HCT116 (cell line): ENCODE measurements around the gene TBCD. TPM values are rescaled to one million over a fixed set of nuclear protein-coding genes. Genes with fewer than 3 reads are reported as not detected.

Source experiments
- ATAC-seq: fragments of 200-7000 bp; cut with Tn5 transposase; 2 replicates; pipeline ENCODE4 v1.9.1; 2020; ENCODE audit warnings: mild to moderate bottlenecking, moderate library complexity
- BruUV-seq: library from RNA; stranded (reverse); fragments of 400-500 nt; replicated peaks from 2 replicates; lab custom pipeline; 2021; lab: Mats Ljungman, UMichigan
- CTCF ChIA-PET: fragments of 300-600 bp; sonication (Branson Sonifier 250); formaldehyde crosslinking; loops from one replicate; lab custom pipeline; 2021; ENCODE audit warnings: antibody characterized with exemption; lab: Charles Lee
- POLR2A ChIA-PET: fragments of 300-600, 350-600 bp; sonication (Branson Sonifier 250); formaldehyde crosslinking; loops from one replicate; lab custom pipeline; 2021; ENCODE audit warnings: antibody characterized with exemption; lab: Charles Lee
- RAD21 ChIA-PET, 2 experiments: fragments of 300-600 bp; sonication (Branson Sonifier 250); formaldehyde crosslinking; loops; one replicate each; lab custom pipeline; 2023; ENCODE audit warnings: low total read pairs in 2 of 2; ENCODE audit not compliant: uncharacterized antibody in 2 of 2, unreplicated experiment in 2 of 2, low non-redundant PET in 1 of 2; lab: Charles Lee
- DNase-seq: peaks from one replicate; pipeline ENCODE4 v3.0.0-alpha.2; 2010; ENCODE audit warnings: low read depth, low spot score
- H2AFZ ChIP-seq: fragments of 200-600 bp; shearing (Covaris generic), sonication (generic); 2 replicates; pipeline ENCODE4 v1.6.1; 2017; ENCODE audit warnings: low read depth, mixed run types, mixed read lengths, antibody characterized with exemption, low read length; ENCODE audit not compliant: poor library complexity, severe bottlenecking
- H3K27ac ChIP-seq: 2 replicates; pipeline ENCODE4 v1.5.1; 2012; ENCODE audit warnings: low read depth, low read length
- H3K27me3 ChIP-seq: fragments of 200-600 bp; sonication (generic); 2 replicates; pipeline ENCODE4 v1.6.1; 2016; ENCODE audit warnings: mixed run types, low read length, mixed read lengths; ENCODE audit not compliant: insufficient read depth
- H3K36me3 ChIP-seq, 2 experiments: fragments of 200-500 bp in 1 of 2; fragments of 200-600 bp in 1 of 2; sonication (Bioruptor generic) in 1 of 2; sonication (generic) in 1 of 2; 2 replicates each; pipeline versions ENCODE4 v1.5.1 to v1.6.1; 2014 to 2016; ENCODE audit warnings: low read length in 2 of 2, inconsistent platforms in 1 of 2, mixed read lengths in 1 of 2, mixed run types in 1 of 2; ENCODE audit not compliant: insufficient read depth in 2 of 2, control insufficient read depth in 1 of 2
- H3K4me1 ChIP-seq, 2 experiments: fragments of 200-600 bp in 1 of 2; sonication (generic) in 1 of 2; 2 replicates each; pipeline versions ENCODE4 v1.5.1 to v1.6.1; 2012 to 2017; ENCODE audit warnings: low read length in 2 of 2, inconsistent platforms in 1 of 2, mild to moderate bottlenecking in 1 of 2, mixed read lengths in 1 of 2, mixed run types in 1 of 2, moderate library complexity in 1 of 2; ENCODE audit not compliant: insufficient read depth in 2 of 2, control insufficient read depth in 1 of 2
- H3K4me2 ChIP-seq: fragments of 200-600 bp; sonication (generic); 2 replicates; pipeline ENCODE4 v1.6.1; 2017; ENCODE audit warnings: mixed run types, low read length, mixed read lengths
- H3K4me3 ChIP-seq, 2 experiments: fragments of 200-600 bp in 1 of 2; sonication (generic) in 1 of 2; replicated peaks in 1 of 2; 2 replicates each; pipeline ENCODE4 v1.5.1; 2011 to 2016; ENCODE audit warnings: low read length in 2 of 2, control low read depth in 1 of 2, low read depth in 1 of 2, mild to moderate bottlenecking in 1 of 2, mixed read lengths in 1 of 2, mixed run types in 1 of 2
- H3K79me2 ChIP-seq: fragments of 200-600 bp; sonication (generic); 2 replicates; pipeline ENCODE4 v1.6.1; 2017; ENCODE audit warnings: mild to moderate bottlenecking, mixed run types, low read length, moderate library complexity, mixed read lengths; ENCODE audit not compliant: insufficient read depth
- H3K9ac ChIP-seq: fragments of 200-600 bp; sonication (generic); 2 replicates; pipeline ENCODE4 v1.6.1; 2016; ENCODE audit warnings: low read length, mixed read lengths
- H3K9me2 ChIP-seq: fragments of 200-600 bp; sonication (generic), shearing (Covaris generic); 2 replicates; pipeline ENCODE4 v1.6.1; 2017; ENCODE audit warnings: mixed run types, mild to moderate bottlenecking, moderate library complexity; ENCODE audit not compliant: insufficient read depth
- H3K9me3 ChIP-seq, 2 experiments: fragments of 200-500 bp in 1 of 2; fragments of 200-600 bp in 1 of 2; sonication (Bioruptor generic) in 1 of 2; sonication (generic) in 1 of 2; 2 replicates each; pipeline ENCODE4 v1.6.1; 2014 to 2017; ENCODE audit warnings: low read length in 2 of 2, mixed read lengths in 2 of 2, inconsistent platforms in 1 of 2, low read depth in 1 of 2, mild to moderate bottlenecking in 1 of 2, mixed run types in 1 of 2, moderate library complexity in 1 of 2; ENCODE audit not compliant: control insufficient read depth in 1 of 2, insufficient read depth in 1 of 2
- H4K20me1 ChIP-seq: fragments of 200-600 bp; sonication (generic), shearing (Covaris generic); 2 replicates; pipeline ENCODE4 v1.6.1; 2017; ENCODE audit warnings: mixed run types, mild to moderate bottlenecking, moderate library complexity; ENCODE audit not compliant: insufficient read depth
- CBX3 ChIP-seq: IDR thresholded peaks from 2 replicates; pipeline ENCODE4 v1.6.1; 2012; ENCODE audit warnings: low read depth
- CEBPB ChIP-seq: IDR thresholded peaks from 2 replicates; pipeline ENCODE4 v1.6.1; 2012; ENCODE audit warnings: low read depth
- EGR1 ChIP-seq: IDR thresholded peaks from 2 replicates; pipeline ENCODE4 v1.6.1; 2012; ENCODE audit warnings: low read depth
- EZH2phosphoT487 ChIP-seq: fragments of 200-600 bp; IDR thresholded peaks from 2 replicates; pipeline ENCODE4 v1.6.1; 2018; ENCODE audit warnings: antibody characterized with exemption, borderline replicate concordance
- MAX ChIP-seq: IDR thresholded peaks from 2 replicates; pipeline ENCODE4 v1.6.1; 2012
- POLR2A ChIP-seq: IDR thresholded peaks from 2 replicates; pipeline ENCODE4 v1.7.0; 2011; ENCODE audit warnings: borderline replicate concordance; ENCODE audit not compliant: insufficient read depth, insufficient read length; ENCODE audit errors: extremely low read depth
- POLR2AphosphoS5 ChIP-seq: IDR thresholded peaks from 2 replicates; pipeline ENCODE4 v1.6.1; 2011; ENCODE audit warnings: mild to moderate bottlenecking, low read depth, low read length, moderate library complexity
- RAD21 ChIP-seq: IDR thresholded peaks from 2 replicates; pipeline ENCODE4 v1.6.1; 2012; ENCODE audit warnings: low read depth, mild to moderate bottlenecking
- SP1 ChIP-seq: IDR thresholded peaks from 2 replicates; pipeline ENCODE4 v1.6.1; 2012; ENCODE audit warnings: low read depth
- SRF ChIP-seq: IDR thresholded peaks from 2 replicates; pipeline ENCODE4 v1.6.1; 2012; ENCODE audit warnings: low read depth
- TCF7L2 ChIP-seq: IDR thresholded peaks from 2 replicates; pipeline ENCODE4 v1.7.0; 2011; ENCODE audit warnings: borderline replicate concordance, inconsistent platforms; ENCODE audit not compliant: insufficient read depth, insufficient read length; ENCODE audit errors: extremely low read depth
- YY1 ChIP-seq: IDR thresholded peaks from 2 replicates; pipeline ENCODE4 v1.6.1; 2011; ENCODE audit warnings: low read length, low read depth, moderate library complexity, mild to moderate bottlenecking; ENCODE audit not compliant: insufficient replicate concordance; ENCODE audit errors: extremely low read depth
- ZBTB33 ChIP-seq: IDR thresholded peaks from 2 replicates; pipeline ENCODE4 v1.6.1; 2011; ENCODE audit warnings: mild to moderate bottlenecking, low read length, moderate library complexity; ENCODE audit not compliant: insufficient replicate concordance; ENCODE audit errors: extremely low read depth
- intact Hi-C: fragments of 100-400 bp; cut with micrococcal nuclease; formaldehyde crosslinking; loops from 2 replicates; pipeline ENCODE4 v1.10.0; 2022
- total RNA-seq: library from RNA; stranded (reverse); gene quantifications from one replicate; pipeline ENCODE4 v1.2.1, GENCODE V29; 2021; ENCODE audit not compliant: unreplicated experiment

TBCD gene
- total RNA-seq, 1 experiment from 2014 or later: 152 TPM

GRCh38 chr17:82898976-82899514 is 147.2 kb downstream of the TBCD start (continued):
- no peak for TF ChIP-seq MAX
- TF ChIP-seq POLR2AphosphoS5: no peak

GRCh38 chr17:82899941-82900340 is 148.1 kb downstream of the TBCD start:
- DNase-seq (no peak), ATAC-seq (no peak)
- Histone ChIP-seq H4K20me1 (no peaks in the 10 kb centered on the region), H3K4me3 (no peak overlapping the region), H3K36me3 (peaks cover 0 to 7% of the 10 kb centered on the region in 2 experiments; a peak in 1 of 4 replicates), H3K9ac (no peak overlapping the region), H3K4me1 (no peaks in the 10 kb centered on the region), H3K9me2 (no peaks in the 10 kb centered on the region), H2AFZ (no peak overlapping the region), H3K4me2 (no peak overlapping the region)
- no TSS peak for BruUV-seq
- ChIA-PET CTCF (no interaction called here), RAD21 (no interaction called here)
- intact Hi-C loops: no loop called here
- TF ChIP-seq TCF7L2 (no peak), CEBPB (no peak), ZBTB33 (no peak), EZH2phosphoT487 (no peak), EGR1 (no peak), YY1 (no peak), SP1 (no peak), SRF (no peak), CBX3 (no peak), POLR2A (no peak), RAD21 (no peak)
- TF ChIP-seq, all 23 proteins: peak for 0
- Histone ChIP-seq H3K9me3 (no peaks in the 10 kb centered on the region), H3K79me2 (no peaks in the 10 kb centered on the region; the same call in 1 of the 2 replicates), H3K27ac (no peak overlapping the region), H3K27me3 (no peaks in the 10 kb centered on the region)
- POLR2A ChIA-PET: no interaction called here
